ENCODE data around the gene ENAH.
"Not testable (repeated sequence)": the region's sequence is repeated elsewhere in the genome, so short reads cannot be mapped to it uniquely, and the experiment has no call there.

ENAH gene

GRCh38 chr1:225626698-225627097, 26.2 kb downstream of the ENAH start:
- TF ChIP-seq, protein P1, sequence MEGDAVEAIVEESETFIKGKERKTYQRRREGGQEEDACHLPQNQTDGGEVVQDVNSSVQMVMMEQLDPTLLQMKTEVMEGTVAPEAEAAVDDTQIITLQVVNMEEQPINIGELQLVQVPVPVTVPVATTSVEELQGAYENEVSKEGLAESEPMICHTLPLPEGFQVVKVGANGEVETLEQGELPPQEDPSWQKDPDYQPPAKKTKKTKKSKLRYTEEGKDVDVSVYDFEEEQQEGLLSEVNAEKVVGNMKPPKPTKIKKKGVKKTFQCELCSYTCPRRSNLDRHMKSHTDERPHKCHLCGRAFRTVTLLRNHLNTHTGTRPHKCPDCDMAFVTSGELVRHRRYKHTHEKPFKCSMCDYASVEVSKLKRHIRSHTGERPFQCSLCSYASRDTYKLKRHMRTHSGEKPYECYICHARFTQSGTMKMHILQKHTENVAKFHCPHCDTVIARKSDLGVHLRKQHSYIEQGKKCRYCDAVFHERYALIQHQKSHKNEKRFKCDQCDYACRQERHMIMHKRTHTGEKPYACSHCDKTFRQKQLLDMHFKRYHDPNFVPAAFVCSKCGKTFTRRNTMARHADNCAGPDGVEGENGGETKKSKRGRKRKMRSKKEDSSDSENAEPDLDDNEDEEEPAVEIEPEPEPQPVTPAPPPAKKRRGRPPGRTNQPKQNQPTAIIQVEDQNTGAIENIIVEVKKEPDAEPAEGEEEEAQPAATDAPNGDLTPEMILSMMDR (conservative IDR thresholded peaks at IDR 0.05; ENCODE audit: control insufficient read depth, insufficient read depth, low read depth, low read length): no peak
- H3K4me3 ChIP-seq (ENCODE audit: control insufficient read depth, low read depth, low read length): no peak overlapping the region
- peak; percentile 63 for DNase-seq (ENCODE audit: low read depth)

DNA sequence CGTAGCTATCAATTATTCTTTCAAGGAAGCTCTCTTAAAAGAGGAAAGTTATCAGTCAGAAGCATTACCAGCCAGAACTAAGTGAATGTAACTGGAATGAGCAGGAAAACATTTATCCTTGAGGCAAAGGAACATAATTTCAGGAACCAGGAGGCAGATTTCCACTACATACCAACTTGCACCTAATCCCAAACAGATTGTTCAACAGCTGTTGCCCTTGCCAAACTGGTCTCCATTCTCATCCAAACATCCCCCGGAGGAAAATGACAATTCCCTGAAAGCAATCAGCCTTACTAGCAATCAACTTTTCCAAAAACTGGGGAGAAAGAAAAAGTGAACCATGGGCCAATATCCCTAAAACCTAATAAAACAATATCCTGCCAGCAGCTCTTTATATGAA, 35.0 kb downstream of the ENAH start:
- TF ChIP-seq, protein P1 (conservative IDR thresholded peaks at IDR 0.05; ENCODE audit: control insufficient read depth, insufficient read depth, low read depth, low read length): no peak
- no peak overlapping the region for H3K4me3 ChIP-seq (ENCODE audit: control insufficient read depth, low read depth, low read length)
- DNase-seq (ENCODE audit: low read depth): no peak

DNA sequence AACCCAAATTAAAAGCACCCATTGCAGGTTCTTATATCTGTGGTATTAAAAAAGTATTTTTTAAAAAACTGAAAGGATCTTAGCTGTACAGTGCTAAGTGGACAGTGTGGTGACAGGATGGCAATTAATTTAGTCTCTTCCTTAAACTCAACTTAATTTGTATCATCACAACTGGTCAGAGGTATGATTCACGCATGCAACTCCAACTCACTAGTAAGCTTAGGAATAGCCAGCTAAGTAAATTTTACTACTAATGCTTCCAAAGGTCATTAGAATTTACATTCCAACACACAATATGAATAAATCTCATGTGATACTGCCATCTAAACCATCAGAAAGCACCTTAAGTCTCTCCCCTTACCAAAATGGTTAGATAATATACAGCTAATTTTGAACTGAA, 35.4 kb downstream of the ENAH start:
- TF ChIP-seq, protein P1 (conservative IDR thresholded peaks at IDR 0.05; ENCODE audit: control insufficient read depth, insufficient read depth, low read depth, low read length): no peak
- DNase-seq (ENCODE audit: low read depth): peak; percentile 50

GRCh38 chr1:225615403-225615790, 37.5 kb downstream of the ENAH start:
- not testable (repeated sequence) for H3K4me3 ChIP-seq (ENCODE audit: control insufficient read depth, low read depth, low read length); DNase-seq (ENCODE audit: low read depth)

More for the DNA sequence above, 35.4 kb downstream of the ENAH start:
- H3K4me3 ChIP-seq (ENCODE audit: control insufficient read depth, low read depth, low read length): no peak overlapping the region

DNA sequence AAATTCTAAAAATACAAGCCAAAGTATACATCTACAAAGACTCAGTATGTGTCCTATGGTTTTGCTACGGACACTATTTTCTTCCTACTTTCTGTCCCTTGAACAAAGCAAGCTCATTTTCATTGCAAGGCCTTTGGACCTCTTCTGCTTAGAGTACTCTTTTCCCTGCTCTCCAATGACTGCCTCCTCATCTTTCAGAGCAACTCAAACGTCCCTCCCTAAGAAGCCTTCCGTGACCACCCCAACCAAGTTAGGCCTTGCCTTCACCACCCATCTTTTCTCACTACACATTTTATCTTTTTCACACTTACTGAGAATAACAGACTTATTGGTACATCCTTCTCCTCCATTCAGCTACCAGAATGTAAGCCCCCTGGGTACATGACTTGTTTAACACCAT, 39.9 kb downstream of the ENAH start:
- DNase-seq (ENCODE audit: low read depth): no peak
- TF ChIP-seq, protein P1 (conservative IDR thresholded peaks at IDR 0.05; ENCODE audit: control insufficient read depth, insufficient read depth, low read depth, low read length): no peak
- H3K4me3 ChIP-seq (ENCODE audit: control insufficient read depth, low read depth, low read length): no peak overlapping the region

DNA sequence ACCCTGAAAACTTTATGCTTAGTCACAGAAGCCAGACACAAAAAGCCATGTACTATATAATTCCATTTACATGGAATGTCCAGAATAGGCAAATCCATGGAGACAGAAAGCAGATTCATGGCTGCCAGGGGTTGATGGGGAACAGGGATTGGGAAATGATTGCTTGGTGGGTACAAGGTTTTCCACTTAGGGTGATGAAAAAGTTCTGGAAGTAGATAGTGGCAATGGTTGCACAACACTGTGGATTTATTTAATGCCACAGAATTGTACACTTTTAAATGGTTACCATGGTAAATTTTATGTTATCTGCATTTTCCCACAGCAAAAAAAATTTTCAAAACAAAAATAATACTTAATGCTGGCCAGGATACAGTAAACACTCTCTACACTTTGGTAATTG, 40.6 kb downstream of the ENAH start:
- DNase-seq (ENCODE audit: low read depth): peak; percentile 24
- no peak overlapping the region for H3K4me3 ChIP-seq (ENCODE audit: control insufficient read depth, low read depth, low read length)
- TF ChIP-seq, protein P1 (conservative IDR thresholded peaks at IDR 0.05; ENCODE audit: control insufficient read depth, insufficient read depth, low read depth, low read length): no peak

GRCh38 chr1:225611537-225612223, 41.2 kb downstream of the ENAH start:
- H3K4me3 ChIP-seq (ENCODE audit: control insufficient read depth, low read depth, low read length): no peak overlapping the region
- DNase-seq (ENCODE audit: low read depth): no peak
- TF ChIP-seq, protein P1 (conservative IDR thresholded peaks at IDR 0.05; ENCODE audit: control insufficient read depth, insufficient read depth, low read depth, low read length): no peak
